Activated effector memory CD4-positive, alpha-beta T cell treated with Interleukin-2 at 50 U/mL for 16 hours (primary cell): ENCODE data around the gene EVC2.

ENCODE experiments used
- DNase-seq: peaks from one replicate; pipeline ENCODE4 v3.0.0-alpha.2; 2020

EVC2 gene

DNA sequence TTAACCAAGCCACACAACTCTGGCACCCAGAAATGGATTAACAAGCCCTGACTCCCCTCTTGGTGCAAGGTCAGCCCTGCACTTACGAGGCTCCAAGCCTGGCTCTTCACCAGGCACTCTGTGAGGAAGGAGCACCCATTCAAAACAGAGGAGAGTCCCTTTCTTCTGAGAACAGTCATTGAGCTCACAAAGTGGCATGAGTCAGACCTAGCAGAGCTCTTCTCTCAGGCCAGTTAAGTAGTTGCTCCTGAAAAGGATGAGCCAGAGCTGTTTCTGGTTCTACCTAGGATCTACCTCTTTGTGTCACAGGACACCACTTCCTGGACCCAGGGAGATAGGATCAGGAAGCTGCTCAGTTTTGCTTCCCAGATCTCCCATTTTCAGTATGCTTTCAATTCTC is 48.2 kb downstream of the EVC2 start:
- DNase-seq = no peak

DNA sequence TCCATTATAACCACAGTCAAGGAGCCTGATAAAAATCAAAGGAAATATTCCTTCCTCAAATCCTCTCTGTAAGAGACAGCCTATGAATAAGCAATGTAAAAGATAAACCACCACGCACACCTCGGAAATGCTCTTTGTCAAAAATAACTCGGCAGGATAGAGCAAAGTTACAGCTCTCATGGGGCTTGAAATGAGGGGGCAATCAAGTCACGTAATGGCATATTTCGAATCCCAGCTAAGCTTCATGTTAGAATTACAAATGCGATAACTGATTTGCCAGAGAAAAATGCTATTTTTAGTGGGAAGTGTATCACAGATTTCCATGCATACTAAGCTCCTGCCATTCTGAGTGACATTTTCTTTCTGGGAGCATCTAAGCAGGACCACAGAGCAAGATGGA is 49.4 kb downstream of the EVC2 start:
- no peak for DNase-seq

DNA sequence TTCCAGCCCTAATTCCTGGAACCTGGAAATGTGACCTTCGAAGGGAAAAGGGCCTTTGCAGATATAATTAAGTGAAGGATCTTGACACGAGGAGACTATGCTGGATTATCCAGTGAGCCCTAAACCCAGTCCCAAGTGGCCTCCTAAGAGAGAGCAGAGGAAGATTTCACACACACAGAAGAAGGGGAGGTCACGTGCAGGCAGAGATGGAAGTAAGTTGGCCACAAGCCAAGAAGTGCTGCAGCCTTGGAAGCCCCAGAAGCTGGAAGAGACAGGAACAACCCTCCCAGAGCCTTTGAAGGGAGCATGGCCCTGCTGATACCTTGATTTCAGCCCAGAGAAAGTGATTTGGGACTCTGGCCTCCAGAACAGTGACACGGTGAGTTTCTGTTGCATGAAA is 51.9 kb downstream of the EVC2 start:
- DNase-seq = no peak

DNA sequence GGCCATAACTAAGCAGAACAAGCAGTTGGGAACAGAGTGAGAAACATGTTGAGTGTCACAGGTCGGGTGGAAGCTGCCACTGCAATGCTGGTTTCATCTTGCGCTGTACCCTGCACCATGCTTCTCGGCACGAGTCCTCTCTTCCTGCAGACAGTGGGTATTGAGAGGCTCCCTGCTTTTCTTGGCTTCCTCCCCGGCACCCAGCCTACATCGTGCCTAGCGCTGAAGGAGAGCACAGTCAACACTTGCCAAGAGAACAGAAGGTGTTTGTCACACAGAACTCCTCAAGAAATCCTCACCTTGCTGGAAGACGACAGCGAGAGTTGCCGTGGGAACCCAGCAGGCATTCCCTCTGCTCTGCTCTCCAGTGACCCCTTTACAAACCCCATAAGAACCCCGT is 53.6 kb downstream of the EVC2 start:
- no peak for DNase-seq

DNA sequence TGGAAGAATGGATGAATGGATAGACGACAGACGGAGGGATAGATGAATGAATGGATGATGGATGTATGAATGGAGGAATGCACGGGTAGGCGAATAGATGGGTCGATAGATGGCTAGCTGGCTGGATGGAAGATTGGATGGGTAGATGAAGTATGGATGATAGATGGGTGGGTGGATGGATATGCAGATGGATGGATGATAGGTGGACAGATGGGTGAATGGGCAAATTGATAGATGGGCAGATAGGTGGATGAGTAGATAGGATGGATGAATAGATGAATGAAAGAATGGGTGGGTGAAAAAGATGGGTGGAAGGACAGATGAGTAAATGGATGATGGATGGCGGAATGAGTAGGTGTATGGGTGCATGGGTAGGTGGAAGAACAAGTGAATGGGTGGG is 57.3 kb downstream of the EVC2 start:
- no peak for DNase-seq

DNA sequence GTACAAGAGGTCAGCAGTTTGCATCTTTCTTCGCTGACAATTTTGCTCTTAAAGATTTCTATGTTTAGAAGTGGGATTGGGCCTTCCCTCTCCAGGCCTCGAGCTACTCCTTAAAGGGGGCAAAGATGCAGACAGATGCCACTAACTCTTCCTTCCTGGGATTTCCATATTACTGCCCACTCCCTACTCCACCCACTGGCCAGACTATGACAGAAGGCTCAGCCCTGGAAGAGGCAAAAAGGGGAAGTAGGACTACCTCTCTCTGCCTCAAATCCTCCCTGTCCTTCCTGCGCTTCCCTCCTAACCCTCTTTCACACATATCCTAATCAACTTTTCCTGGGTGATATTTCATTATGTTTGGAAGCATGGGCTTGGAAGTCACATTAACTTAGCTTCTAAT is 58.3 kb downstream of the EVC2 start:
- no peak for DNase-seq

DNA sequence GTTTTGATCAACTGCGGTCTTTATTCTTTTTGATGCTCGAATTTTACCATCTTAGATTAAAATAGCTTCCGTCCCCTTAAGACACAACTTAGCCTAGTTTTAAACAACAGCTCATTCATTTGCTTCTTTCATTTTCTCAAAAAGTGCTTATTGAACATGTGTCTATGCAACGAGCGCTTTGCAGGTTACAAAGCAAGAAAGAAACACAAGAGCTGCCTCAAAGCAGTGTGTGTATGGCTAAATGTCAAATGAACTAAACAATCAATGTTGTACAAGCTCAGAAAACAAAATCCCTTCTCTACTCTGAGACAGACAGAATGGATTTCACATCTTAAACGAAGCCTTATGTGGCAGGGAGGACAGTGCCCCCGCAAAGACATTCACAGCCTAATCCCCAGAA is 61.0 kb downstream of the EVC2 start:
- no peak for DNase-seq

DNA sequence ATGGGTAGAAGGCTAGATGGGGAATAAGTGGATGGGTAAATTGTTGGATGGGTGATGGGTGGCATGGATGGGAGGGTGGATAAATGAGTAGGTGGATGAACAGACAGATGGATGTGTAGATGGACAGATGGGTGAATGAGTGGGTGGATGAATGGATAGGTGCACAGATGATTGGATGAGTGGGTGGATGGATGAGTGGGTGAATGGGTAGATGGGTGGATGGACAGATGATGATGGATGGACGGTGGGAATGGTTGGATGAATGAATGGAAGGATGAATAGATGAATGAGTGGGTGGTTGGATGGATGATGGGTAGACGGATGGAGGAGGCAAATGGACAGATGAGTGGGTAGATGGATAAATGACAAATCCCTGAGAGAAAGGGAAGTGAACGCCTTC is 68.3 kb downstream of the EVC2 start:
- DNase-seq = no peak

DNA sequence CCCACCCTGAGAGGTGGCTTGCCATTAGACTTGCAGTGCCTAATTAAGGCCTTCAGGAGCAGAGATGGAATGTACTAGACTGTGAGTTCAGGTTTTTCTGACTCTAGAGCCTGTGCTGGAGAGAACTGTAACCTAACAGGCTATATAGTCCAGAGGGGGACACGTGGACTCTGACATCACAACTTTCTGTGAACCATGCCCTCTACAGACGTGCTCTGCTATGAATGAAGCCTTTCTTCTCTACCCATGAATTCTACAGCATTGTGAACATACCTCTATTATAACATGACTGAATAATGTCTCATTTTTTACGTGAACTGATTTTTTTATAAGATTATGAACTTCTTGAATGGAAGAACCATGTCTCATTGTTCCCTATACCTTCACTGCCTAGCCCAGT is 68.8 kb downstream of the EVC2 start:
- DNase-seq = no peak

DNA sequence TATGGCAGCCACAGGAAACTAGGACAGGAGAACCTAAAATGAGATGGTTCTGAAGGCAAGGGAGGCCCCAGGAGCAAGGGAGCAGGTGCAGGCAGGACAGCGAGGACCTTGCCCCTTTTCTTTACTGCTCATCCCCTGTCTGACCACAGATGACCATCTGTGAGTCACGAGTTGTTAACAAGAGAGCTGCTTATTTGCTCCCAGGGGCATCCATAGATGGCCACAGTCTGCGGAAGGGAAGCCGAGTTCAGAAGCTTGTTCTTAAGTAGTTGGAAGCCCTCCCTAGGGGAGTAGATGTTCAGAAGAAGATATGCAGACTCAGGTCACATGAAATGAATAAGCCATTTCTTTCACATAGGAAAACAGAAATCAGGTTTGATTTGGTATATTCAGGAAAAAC is 69.4 kb downstream of the EVC2 start:
- no peak for DNase-seq

DNA sequence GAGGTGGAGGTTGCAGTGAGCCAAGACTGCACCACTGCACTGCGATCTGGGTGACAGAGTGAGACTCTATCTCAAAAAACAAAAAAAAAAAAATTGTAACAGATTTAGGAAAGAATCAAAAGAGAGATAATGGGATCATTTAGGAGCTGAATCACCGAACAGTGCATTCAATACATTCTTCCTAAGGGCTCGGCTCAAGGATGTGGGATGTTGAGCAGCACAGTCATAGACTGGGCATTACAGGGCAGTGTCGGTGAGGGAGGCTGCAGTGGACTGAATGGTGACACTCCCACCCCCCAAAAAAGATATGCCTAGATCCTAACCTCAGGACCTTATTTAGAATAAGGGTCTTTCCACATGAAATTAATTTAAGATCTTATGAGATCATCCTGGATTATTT is 70.0 kb downstream of the EVC2 start:
- DNase-seq = no peak

DNA sequence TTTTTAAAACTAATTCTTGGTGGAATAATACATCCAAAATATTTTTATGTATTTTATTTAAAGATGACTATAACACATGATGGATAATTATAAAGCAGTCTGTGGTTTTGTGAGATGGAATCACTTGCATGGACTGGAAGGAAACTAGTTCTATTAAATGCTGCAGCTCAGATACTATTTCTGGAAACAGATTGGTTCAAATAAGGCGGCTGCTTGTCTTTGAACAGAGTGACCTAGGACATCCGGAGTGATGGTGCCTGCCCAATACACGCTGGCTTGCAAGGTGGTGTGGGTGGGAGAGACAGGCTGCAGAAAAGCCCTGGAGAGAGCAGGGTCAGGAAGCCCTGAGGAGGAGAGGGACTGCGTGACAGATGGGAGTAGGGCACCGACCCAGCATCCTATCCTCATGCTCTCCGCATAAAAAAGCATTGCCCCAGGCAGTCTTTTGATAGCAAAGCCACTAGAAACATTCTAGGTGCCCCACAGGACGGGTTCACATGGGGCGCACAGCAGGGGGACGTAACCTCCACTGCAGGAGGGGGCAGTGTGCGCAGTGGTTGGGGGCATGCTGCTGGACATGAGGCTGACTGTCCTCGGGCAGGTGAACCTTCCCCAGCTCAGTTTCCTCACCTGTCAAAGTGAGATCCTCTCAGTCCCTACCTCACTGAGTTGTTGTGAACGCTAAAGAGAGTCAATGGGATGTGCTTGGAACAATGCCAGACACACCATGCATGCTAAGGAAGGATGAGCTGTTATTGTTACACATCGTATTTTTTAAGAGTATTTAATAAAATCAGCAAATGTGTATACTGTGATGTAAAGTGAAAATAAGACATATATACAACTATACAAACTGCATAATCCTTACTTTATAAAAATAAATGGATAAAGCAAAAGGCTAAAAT is 71.3 kb downstream of the EVC2 start:
- no peak for DNase-seq

DNA sequence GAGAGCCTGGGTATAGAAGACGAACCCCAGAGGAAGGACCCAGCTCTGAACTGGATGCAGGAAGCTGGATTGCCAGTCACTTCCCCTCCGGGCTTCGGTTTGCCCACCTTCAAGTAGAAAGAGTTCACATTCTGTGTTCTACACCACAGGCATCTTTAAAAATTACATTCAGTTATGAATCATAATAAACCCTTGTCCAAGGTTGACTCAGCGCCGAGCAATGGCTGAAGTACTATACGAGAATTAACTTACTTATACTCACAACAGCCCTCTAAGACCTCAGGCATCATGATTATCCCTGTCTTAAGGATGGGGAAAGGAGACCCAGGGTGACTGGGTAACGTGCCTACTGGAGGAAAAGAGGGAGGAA is 72.5 kb downstream of the EVC2 start:
- no peak for DNase-seq

DNA sequence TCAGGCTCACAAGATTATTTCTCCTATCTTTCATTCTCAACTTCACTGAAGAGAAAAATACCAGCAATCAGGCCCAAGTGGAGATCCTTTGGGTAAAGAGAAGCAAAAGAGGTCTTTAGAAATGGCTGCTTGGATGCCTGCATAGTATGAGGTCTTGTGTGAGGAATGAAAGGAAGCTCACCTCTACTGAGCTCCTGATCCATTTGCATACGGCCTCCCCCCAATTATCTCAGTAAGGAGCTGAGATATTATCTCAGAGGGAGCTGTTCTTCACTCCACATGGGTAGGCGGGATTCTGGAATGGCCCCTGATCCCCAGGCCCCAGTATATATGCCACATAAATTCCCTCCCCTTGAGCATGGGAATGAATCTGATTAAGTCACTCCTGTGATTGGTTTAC is 75.8 kb downstream of the EVC2 start:
- no peak for DNase-seq

DNA sequence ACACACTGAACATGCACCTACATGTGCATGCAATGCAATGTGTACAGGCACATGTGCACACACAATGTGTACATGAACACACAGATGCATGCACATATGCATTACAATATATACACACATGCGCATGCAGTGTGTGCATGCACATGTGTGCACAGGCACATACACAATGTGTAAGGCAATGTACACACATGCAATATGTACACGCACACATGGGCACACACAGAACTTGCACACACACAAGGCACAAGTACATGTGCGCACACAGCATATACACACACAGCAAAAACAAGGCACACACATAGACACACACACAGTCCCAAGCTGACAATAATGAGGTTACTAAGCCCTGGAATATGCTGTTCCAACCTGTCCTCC is 76.3 kb downstream of the EVC2 start:
- no peak for DNase-seq

DNA sequence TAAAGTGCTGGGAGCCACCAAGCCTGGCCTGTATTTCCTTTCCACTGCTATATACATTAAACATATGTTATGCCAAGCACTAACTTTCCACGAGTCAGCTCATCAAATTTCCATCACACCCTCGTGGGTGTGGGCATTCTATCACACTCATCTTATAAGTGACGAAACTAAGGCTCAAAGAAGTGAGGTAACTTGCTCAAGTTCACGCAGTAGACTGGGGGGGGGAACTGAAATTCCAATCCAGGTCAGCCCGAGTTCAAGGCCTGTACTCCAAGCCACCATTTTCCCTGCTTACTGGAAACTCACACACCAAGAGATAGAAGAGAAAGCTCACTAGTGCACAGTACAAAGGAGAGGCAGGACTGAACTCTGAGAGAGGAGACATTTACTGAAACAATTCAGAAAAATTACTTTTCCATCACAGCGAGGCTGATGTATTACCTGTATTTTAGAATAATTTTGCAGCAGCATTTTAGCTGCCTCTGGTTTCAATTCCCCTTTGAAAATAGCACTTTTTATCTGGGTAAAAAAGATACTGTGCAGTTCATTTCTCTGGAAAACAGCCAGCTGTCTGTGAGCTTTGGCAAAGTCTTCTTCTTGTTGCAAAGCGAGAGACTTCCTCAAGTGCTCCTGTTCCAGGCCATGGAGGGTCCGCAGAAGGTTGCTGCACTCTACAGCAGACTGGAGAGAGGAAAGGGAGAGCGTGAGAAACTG is 76.8 kb downstream of the EVC2 start:
- DNase-seq = no peak

DNA sequence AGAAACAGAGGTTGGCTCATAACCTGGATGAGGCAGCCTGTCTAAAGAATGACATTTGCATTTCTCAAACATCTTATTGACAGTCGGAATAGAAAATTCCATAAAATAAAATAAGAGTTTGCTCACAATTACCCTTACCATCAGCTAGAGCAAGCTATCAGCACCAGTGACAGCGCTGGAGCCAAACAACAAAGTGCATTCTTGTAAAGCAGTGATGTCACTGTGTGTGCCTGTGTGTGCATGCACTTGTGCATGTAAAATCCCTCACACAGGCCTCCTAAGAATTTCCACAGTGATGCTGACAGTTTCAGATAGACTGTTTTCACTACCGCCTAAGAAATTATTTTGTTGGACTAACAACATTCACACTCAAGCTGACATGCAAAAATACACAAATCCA is 77.6 kb downstream of the EVC2 start:
- no peak for DNase-seq

DNA sequence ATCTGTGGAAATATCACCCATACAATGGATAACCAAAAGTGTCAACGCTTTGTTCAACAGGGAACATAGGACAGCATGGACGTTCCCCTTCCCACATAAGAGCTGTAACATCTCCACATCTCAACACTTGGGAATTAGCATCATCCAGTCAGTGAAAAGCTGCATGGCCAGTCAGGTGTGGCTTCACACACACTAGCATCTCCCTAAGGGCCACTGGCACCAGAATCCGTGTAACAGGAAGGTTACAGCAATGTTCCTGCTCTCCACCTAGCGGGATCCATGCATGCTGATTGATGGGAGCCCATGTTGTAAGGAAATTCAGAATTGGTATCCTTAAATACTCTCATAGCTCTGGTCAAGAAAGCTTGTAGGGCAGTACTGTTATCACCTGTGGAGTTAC is 78.8 kb downstream of the EVC2 start:
- no peak for DNase-seq

DNA sequence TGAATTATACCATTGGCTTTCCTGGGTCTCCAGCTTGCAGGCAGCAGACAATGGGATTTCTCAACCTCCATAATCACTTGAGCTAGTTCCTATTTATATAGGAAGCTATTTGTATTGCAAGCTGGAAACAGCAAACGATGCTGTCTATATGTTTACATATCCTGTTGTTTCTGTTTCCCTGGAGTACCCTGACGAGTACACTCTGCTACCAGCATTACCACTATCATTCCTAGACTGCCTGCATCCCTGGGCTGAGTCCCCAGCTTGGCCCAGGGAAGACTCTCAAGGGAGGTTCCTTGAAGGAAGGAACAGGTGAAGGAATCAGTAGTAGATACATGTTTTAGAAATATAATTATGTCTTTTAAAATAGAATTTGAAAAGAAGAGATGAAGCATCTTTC is 81.4 kb downstream of the EVC2 start:
- DNase-seq = no peak

DNA sequence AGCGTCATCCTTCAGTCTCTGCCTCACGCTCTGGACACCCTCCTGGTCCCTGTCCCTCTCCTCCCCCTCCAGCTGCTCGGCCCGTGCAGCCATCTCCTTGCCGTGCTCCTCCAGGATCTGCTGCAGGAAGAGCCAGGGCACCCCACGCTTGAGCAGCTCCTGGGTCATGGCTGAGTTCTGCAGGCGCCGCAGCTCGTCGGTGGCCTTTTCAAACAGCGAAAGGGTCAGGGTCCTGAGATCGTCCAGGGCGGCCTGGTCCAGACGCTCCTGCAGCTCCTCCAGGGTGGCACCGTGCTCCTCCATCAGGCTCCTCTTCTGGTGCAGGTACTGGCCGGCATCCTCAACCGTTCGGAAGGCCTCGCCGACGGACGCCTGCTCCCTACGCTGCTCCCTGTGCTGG is 85.8 kb downstream of the EVC2 start:
- DNase-seq = no peak

DNA sequence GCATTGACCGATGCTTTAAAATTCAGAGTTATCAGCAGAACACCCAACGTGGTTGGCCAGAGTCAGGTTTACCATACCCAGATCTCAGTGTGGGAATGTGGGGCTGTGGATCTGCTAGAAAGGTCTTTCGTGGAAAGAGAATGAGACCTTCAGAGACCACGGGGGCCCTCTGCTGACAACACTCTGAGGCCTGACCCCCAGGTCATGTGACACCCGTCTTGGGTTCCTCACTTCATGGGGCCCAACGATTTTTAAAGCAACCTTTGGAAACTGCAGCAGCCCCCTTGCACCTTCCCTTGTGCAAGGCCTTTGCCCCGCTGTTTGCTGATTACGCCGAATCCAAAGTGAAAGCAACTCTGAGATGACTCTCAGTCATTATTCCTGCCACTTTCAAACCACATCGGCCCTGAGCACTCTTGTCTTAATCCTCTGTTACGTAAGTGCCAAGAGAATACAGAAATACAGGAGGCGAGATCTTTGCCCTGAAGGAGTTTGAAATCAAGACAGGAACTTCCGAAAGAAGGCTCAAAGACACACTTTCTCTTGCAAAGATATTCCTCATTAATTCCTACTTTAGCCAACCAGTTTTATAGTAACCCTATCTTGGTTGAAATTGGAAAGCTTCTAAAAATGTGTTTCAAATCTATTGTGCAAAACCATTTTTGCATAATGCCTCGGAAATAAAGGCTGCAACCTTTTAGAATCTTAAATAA is 88.3 kb downstream of the EVC2 start:
- no peak for DNase-seq

DNA sequence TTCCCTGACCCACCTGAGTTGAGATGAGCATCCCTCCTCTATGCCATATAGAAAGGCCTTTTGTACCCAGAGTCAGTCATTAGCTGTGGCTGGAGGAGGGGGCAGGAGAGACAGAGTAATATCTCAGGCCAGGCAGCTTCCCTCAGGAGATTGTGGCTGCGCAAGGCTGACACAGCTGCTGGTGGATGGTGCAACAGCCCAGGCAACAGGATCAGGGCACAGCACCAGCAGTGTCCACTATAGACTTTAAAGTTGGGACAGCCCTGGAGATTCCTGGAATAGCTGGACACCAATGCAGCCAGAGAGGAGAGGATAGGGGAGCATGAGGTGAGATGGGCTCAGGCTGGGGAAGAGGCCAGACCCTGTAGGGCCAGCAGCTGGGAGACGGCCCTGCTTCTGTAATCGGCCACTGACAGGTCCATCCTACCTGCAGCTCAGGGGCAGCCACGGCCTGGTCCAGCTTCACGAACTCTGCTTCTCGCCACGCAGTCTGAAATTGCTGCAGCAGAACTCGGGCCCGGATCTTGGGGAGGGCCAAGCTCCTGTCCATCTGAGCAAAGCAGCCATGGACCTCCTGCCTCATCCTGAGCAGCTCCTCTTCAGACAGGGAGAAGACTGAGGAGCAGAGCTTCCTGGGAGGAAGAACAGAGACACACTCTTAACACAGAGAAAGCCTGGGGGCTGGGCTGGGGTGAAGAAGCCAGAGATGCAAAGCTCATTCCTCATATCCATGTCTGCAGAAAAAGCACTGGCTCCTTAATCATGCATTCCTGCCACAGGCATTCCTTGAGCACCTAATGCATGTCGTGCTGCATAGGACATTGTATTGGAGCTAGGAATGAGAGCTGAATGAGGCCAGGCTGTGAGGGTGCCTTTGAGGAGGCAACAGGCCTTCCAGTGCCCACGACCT is 90.1 kb downstream of the EVC2 start:
- no peak for DNase-seq

DNA sequence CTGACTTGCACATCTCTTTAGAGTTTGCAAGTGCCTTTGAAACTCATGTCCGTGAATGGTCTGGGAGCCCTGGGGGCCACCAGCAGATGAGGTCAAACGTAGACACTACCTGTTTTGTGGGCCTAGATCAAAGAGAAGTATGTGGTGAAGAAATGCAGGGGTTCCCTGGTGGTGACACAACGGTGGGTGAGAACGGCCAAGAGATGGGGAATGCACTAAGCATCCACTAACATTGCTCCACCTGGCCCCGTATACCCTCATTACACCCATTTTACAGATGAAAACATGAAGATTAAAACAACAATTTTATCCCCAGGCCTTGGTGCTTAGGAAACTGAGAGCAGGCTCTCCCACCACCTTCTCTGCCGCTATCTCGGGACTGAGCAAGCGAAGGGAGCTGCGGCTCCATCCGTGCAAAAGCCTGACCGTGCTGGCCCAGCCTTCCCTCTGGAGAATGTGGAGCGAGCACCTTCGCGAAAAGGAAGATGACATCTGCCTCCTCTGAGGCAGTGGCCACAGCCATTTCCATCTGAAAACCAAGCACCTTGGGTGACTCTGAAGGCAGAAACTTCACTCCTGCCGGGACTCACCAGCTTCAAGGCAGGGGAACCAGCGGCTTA is 91.9 kb downstream of the EVC2 start:
- DNase-seq = no peak
